AG09309 (cell line): Measurements from ENCODE around the gene CRYBB1.

ENCODE experiments used
- DNase-seq: peaks from one replicate; pipeline ENCODE4 v3.0.0-alpha.2; 2010; ENCODE audit warnings: low read depth
- H3K4me3 ChIP-seq: 2 replicates; pipeline ENCODE4 v1.5.1; 2011; ENCODE audit warnings: mild to moderate bottlenecking, low read depth, low read length, moderate library complexity; ENCODE audit not compliant: control insufficient read depth
- TF ChIP-seq, protein P1 (sequence below): IDR thresholded peaks from 2 replicates; pipeline ENCODE4 v1.5.1; 2011; ENCODE audit warnings: mild to moderate bottlenecking, low read depth, low read length, inconsistent platforms; ENCODE audit not compliant: insufficient read depth, control insufficient read depth; ENCODE audit errors: missing control alignments

Gene CRYBB1

DNA sequence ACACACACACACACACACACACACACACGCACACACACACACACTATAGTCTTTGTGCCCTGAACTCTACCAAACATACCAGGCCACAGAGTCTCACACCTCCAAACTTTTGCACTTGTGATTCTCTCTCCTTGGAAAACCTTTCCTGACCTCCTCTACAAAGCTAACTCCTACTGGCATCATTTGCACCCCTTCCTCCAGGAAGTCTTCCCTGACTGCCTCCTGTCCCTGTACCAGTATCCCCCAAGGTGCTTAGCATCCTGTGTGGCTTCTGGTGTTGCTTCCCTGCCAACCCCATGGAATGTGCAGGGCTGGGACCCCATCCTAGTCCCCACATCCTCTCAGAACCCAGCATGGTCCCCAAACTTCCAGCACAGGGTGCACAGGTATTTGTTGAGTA is 36.8 kb downstream of the CRYBB1 start:
- TF ChIP-seq, protein P1, sequence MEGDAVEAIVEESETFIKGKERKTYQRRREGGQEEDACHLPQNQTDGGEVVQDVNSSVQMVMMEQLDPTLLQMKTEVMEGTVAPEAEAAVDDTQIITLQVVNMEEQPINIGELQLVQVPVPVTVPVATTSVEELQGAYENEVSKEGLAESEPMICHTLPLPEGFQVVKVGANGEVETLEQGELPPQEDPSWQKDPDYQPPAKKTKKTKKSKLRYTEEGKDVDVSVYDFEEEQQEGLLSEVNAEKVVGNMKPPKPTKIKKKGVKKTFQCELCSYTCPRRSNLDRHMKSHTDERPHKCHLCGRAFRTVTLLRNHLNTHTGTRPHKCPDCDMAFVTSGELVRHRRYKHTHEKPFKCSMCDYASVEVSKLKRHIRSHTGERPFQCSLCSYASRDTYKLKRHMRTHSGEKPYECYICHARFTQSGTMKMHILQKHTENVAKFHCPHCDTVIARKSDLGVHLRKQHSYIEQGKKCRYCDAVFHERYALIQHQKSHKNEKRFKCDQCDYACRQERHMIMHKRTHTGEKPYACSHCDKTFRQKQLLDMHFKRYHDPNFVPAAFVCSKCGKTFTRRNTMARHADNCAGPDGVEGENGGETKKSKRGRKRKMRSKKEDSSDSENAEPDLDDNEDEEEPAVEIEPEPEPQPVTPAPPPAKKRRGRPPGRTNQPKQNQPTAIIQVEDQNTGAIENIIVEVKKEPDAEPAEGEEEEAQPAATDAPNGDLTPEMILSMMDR, result no peak
- no peak for DNase-seq
- no peak overlapping the region for H3K4me3 ChIP-seq

DNA sequence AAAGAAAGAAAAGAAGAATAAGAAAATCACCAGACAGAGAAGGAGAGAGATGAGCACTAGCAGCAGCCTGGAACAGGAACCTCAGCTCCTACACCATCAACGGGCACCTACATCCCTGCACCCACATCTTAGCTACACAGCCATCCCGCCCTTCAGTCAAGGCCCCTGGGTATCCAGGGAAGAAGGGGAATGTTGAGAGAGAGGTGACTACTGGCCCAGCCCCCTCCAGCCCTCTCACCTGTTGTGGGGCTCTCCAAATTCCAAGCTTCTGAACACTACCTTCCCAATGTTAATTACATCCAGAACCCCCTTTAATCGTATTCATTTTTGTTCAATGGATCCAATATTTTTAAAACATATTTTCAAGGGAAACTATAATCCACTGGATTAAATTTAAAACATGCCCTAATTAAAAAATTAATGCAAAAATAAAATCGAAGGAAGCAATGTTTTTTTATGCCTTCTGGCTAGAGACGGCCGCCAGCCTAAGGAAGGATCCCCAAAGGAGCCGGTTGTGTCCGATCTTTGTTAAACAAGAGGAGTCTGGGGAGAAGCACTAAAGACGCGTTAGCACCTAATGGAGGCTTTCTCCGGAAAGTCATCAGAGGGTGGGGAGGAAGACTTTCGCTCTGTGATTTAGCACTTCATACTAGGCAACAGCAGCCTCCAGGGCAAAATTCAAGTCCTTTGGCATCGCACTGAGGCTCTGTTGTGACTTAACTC is 37.4 kb downstream of the CRYBB1 start:
- no peak overlapping the region for H3K4me3 ChIP-seq
- TF ChIP-seq, protein P1, result no peak
- no peak for DNase-seq

DNA sequence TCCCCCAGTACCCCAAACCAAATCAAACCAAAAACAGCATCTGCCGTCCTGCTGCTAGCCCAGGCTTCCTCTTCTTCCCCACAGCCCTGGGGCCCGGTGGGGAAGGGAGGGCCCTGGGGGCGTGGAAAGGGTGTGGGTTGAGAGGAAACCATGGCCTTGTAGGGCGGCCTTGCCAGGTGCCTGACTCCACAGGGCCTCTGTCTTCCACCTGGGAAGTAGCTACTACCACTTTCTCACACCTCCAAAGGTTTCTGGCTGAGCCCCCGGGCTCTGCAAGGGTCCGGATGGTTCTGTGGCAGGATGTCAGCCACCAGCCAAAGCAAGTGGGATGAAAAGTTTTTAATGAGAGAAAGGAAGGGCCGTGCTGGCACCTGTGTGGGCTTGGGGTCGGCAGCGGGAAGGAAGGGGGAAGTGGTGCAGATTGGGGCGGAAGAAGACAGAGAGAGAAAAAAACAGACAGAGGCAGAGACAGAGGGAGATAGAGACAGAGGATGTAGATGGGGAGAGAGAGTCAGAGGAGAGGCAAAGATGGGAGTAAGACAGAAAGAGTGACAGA is 38.4 kb downstream of the CRYBB1 start:
- DNase-seq, result no peak
- no peak overlapping the region for H3K4me3 ChIP-seq
- TF ChIP-seq, protein P1, result no peak

DNA sequence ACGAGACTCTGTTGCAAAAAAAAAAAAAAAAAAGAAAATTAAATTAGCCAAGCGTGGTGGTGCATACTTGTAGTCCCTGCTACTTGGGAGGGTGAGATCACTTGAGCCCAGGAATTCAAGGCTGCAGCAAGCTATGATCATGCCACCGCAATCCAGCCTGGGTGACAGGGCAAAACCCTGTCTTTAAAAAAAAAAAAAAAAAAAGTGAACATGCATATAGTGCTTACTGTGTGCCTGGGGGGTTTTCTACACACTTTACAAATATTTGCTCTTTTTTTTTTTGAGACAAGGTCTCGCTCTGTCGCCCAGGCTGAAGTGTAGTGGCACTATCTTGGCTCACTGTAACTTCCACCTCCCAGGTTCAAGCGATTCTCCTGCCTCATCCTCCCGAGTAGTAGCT is 40.7 kb downstream of the CRYBB1 start:
- H3K4me3 ChIP-seq, result no peak overlapping the region
- no peak for DNase-seq
- TF ChIP-seq, protein P1, result no peak

DNA sequence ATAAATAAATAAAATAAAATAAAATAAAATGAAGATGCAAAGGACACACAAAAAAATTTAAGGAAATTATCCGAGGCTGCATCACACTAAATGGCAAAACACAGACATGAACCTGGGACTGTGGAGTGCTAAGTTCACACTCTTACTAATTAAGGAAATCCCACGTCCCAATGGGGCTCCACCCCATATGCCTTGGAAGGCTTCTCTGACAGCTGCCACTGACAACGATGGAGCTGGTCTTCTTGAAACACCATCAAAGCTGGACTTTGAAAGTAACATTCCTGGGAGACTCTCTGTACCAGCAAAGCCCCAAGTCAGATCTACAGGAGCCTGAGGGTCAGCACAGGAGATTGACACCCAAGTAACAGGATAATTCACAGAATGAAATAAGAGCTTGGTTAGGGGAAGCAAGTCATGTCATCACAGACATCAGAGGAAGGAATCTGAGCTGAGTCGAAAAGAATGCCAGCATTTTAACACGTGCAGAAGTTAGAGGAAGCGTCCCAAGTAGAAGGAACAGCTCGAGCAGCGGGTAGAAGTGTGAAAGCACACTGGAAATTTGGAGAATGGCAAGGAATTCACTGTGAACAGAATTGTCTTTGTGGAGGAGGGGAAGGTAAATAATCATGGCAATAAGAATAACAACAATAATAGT is 41.7 kb downstream of the CRYBB1 start:
- DNase-seq, result no peak
- TF ChIP-seq, protein P1, result no peak
- no peak overlapping the region for H3K4me3 ChIP-seq

DNA sequence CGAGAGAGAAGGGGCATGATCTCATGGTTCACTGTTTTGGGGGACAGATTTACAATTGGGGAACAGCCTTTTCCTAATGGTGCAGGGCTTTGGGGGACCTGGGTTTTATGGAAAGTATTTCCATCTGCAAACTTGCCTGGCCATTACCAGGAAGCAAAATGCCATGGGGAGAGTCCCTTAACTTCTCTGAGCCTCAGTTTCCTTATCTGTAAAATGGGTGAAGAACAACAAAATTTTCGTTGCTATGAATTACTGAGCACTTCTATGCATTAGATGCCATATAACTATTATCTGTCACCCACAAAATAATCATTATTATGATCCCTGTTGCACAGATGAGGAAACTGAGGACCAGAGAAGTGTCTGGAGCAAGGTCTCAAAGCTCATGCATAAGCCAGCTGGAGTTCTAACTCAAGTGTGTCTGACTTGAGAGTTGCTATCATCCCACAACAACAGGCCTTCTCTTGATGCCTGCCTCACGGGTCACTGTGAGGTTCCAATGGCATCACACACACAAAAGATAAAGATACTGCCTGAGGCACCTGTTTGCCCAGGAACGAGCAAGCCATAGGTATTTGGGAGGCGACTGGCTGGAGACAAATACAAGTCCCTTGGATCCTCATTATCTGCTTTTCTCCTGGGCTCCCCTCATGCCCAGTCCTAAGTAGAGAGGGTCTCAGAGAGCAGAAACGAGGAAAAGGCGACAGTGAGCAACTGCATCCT is 43.7 kb downstream of the CRYBB1 start:
- H3K4me3 ChIP-seq, result no peak overlapping the region
- TF ChIP-seq, protein P1, result no peak
- DNase-seq, result no peak
